Measurements from ENCODE around the gene FAM117B. TPM values are rescaled to one million over a fixed set of nuclear protein-coding genes. Genes with fewer than 3 reads are reported as not detected.

Gene FAM117B
- total RNA-seq, 1 donor from 2014 or later, result 9.6 TPM

DNA sequence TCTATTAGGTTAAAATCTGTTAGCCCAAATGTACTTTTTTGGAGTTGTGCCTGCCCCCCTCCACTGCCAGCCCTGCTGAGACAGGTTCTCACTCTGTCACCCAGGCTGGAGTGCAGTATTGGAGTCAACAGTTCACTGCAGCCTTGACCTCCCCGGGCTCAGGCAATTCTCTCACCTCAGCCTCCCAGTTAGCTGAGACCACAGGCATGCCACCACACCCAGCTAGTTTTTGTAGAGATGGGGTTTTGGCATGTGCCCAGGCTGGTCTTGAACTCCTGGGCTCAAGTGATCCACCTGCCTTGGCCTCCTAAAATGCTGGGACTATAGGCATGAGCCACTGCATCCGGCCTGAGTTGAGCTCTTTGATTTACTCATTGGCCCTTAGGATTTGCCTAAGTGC, 126.1 kb downstream of the FAM117B start:
- Mint-ChIP-seq H3K9me3 (ENCODE audit: unreplicated experiment) (no peaks in the 10 kb centered on the region), H3K4me3 (ENCODE audit: unreplicated experiment) (no peak overlapping the region), H3K27me3 (ENCODE audit: unreplicated experiment) (no peaks in the 10 kb centered on the region), H3K27ac (ENCODE audit: unreplicated experiment) (no peak overlapping the region), H3K36me3 (ENCODE audit: unreplicated experiment) (peaks cover 23% of the 10 kb centered on the region), H3K4me1 (ENCODE audit: unreplicated experiment) (peaks cover 6% of the 10 kb centered on the region)
- TF ChIP-seq, protein P1, sequence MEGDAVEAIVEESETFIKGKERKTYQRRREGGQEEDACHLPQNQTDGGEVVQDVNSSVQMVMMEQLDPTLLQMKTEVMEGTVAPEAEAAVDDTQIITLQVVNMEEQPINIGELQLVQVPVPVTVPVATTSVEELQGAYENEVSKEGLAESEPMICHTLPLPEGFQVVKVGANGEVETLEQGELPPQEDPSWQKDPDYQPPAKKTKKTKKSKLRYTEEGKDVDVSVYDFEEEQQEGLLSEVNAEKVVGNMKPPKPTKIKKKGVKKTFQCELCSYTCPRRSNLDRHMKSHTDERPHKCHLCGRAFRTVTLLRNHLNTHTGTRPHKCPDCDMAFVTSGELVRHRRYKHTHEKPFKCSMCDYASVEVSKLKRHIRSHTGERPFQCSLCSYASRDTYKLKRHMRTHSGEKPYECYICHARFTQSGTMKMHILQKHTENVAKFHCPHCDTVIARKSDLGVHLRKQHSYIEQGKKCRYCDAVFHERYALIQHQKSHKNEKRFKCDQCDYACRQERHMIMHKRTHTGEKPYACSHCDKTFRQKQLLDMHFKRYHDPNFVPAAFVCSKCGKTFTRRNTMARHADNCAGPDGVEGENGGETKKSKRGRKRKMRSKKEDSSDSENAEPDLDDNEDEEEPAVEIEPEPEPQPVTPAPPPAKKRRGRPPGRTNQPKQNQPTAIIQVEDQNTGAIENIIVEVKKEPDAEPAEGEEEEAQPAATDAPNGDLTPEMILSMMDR (IDR thresholded peaks at IDR 0.05), result no peak
- no peak for DNase-seq (ENCODE audit: extremely low spot score, unreplicated experiment)

DNA sequence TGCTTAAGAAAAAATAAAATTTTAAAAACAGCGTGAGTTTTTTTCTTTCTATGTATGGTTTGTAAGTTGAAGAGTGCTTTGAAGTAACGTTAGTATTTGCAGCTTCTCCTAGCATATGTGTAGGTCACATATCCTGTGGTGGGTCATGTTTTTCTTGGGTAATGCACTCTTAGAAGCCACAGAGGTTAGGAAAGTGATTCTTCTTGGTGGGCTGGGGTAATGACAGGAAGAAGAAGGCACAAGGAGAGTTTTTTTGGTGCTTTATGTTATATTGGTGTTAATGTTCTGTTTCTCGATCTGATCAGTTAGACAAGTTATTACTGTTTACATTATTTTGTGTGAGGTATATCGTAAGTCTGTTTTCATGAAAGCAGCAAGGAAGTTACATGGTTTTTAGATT, 127.8 kb downstream of the FAM117B start:
- Mint-ChIP-seq H3K4me1 (ENCODE audit: unreplicated experiment) (peaks cover 6% of the 10 kb centered on the region), H3K9me3 (ENCODE audit: unreplicated experiment) (no peaks in the 10 kb centered on the region), H3K4me3 (ENCODE audit: unreplicated experiment) (no peak overlapping the region), H3K27me3 (ENCODE audit: unreplicated experiment) (no peaks in the 10 kb centered on the region), H3K27ac (ENCODE audit: unreplicated experiment) (no peak overlapping the region), H3K36me3 (ENCODE audit: unreplicated experiment) (peaks cover 16% of the 10 kb centered on the region)
- no peak for DNase-seq (ENCODE audit: extremely low spot score, unreplicated experiment)
- TF ChIP-seq, protein P1 (IDR thresholded peaks at IDR 0.05), result no peak

DNA sequence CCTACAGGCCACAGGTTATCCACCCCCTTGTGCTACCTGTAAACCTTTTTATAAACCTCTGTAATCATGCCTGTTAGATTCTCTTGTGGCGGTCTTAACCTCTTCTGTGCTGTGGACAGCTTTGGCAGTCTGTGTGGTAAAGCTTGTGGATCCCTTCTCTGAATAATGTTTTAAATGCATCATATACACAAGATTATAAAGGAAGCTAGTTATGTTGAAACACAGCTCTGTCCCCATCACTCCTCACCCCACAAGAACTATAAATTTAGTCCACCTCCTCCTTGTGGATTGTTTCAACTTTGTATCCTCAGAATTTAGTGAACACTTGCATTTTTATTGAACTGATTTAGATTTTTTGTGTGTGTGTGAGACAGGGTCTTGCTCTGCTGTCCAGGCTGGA, 129.1 kb downstream of the FAM117B start:
- TF ChIP-seq, protein P1 (IDR thresholded peaks at IDR 0.05), result no peak
- Mint-ChIP-seq H3K4me3 (ENCODE audit: unreplicated experiment) (no peak overlapping the region), H3K9me3 (ENCODE audit: unreplicated experiment) (no peaks in the 10 kb centered on the region), H3K27me3 (ENCODE audit: unreplicated experiment) (no peaks in the 10 kb centered on the region), H3K27ac (ENCODE audit: unreplicated experiment) (no peak overlapping the region), H3K4me1 (ENCODE audit: unreplicated experiment) (peaks cover 6% of the 10 kb centered on the region), H3K36me3 (ENCODE audit: unreplicated experiment) (peaks cover 15% of the 10 kb centered on the region)
- no peak for DNase-seq (ENCODE audit: extremely low spot score, unreplicated experiment)

DNA sequence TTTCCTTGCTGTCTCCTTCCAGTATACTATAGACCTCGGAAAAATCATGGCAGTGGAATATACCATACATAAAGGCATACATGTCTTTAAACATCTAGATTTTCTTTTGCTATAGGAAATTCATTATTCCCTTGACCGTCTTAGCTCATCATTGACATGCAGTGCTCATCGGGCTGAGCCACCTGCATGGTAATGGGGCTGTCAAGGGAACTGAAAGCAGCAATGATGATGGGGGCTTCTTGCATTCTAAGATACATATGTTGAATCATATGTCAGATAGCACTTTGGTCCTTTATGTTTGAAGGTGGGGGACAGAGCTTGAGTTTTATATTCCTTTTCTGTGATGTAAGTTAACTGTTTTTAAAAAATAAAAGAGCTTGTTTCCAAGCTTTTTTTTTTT, 130.2 kb downstream of the FAM117B start:
- H3K4me1 Mint-ChIP-seq (ENCODE audit: unreplicated experiment), result peaks cover 14% of the 10 kb centered on the region
- DNase-seq (ENCODE audit: extremely low spot score, unreplicated experiment), result no peak
- H3K27ac Mint-ChIP-seq (ENCODE audit: unreplicated experiment), result no peak overlapping the region
- TF ChIP-seq, protein P1 (IDR thresholded peaks at IDR 0.05), result no peak
- H3K9me3 Mint-ChIP-seq (ENCODE audit: unreplicated experiment), result no peaks in the 10 kb centered on the region
- H3K4me3 Mint-ChIP-seq (ENCODE audit: unreplicated experiment), result no peak overlapping the region
- H3K27me3 Mint-ChIP-seq (ENCODE audit: unreplicated experiment), result no peaks in the 10 kb centered on the region
- H3K36me3 Mint-ChIP-seq (ENCODE audit: unreplicated experiment), result peaks cover 18% of the 10 kb centered on the region

DNA sequence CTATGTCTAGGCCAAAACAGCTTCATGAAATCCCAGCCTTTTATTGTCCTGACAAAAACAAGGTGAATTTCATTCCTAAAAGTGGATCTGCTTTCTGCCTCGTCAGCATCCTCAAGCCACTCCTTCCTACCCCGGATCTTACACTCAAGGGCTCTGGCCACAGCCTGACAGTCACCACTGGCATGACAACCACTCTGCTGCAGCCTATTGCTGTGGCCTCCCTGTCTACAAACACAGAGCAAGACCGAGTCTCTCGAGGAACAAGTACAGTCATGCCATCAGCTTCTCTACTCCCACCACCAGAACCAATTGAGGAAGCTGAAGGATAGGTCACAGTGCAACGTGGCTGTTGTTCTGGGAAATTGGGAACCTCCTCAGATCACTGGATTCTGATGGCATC, 130.7 kb downstream of the FAM117B start:
- peaks cover 17% of the 10 kb centered on the region for H3K36me3 Mint-ChIP-seq (ENCODE audit: unreplicated experiment)
- DNase-seq (ENCODE audit: extremely low spot score, unreplicated experiment), result no peak
- TF ChIP-seq, protein P1 (IDR thresholded peaks at IDR 0.05), result no peak
- H3K9me3 Mint-ChIP-seq (ENCODE audit: unreplicated experiment), result no peaks in the 10 kb centered on the region
- H3K27ac Mint-ChIP-seq (ENCODE audit: unreplicated experiment), result no peak overlapping the region
- no peaks in the 10 kb centered on the region for H3K27me3 Mint-ChIP-seq (ENCODE audit: unreplicated experiment)
- no peak overlapping the region for H3K4me3 Mint-ChIP-seq (ENCODE audit: unreplicated experiment)
- peaks cover 14% of the 10 kb centered on the region for H3K4me1 Mint-ChIP-seq (ENCODE audit: unreplicated experiment)
